IPS-18c (cell line): ENCODE results near the gene VAC14.

Experiments
- H3K4me3 ChIP-seq: 2 replicates; pipeline ENCODE4 v1.7.0; 2013; ENCODE audit warnings: low read depth, mild to moderate bottlenecking, low read length, moderate library complexity; ENCODE audit not compliant: insufficient read depth
- H3K9me3 ChIP-seq: one replicate; pipeline ENCODE4 v1.6.1; 2013; ENCODE audit warnings: mild to moderate bottlenecking, low read length, moderate library complexity; ENCODE audit not compliant: control insufficient read depth, insufficient read depth

Gene VAC14

DNA sequence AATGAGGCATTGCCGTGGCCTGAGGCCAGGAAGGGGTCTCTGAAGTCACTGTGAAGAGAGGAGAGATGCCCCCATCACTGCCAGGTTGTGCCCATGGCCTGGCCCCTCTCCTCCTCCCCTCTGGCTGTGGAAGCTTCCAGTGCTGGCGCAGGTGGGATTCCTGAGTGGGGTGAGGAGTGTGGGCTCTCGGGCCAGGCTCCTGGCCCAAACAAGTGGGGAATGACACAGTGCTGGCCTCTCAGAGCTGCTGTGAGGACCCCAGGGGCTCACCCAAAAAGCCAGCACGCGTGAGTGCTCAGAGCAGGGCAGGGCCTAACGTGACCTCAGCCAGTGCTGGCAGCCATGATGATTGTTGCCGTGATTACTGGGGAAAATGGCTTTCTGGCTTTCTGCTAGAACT lies 61.6 kb downstream of the VAC14 start:
- Histone ChIP-seq H3K9me3 (peaks cover under 1% of the 10 kb centered on the region), H3K4me3 (no peak overlapping the region)

DNA sequence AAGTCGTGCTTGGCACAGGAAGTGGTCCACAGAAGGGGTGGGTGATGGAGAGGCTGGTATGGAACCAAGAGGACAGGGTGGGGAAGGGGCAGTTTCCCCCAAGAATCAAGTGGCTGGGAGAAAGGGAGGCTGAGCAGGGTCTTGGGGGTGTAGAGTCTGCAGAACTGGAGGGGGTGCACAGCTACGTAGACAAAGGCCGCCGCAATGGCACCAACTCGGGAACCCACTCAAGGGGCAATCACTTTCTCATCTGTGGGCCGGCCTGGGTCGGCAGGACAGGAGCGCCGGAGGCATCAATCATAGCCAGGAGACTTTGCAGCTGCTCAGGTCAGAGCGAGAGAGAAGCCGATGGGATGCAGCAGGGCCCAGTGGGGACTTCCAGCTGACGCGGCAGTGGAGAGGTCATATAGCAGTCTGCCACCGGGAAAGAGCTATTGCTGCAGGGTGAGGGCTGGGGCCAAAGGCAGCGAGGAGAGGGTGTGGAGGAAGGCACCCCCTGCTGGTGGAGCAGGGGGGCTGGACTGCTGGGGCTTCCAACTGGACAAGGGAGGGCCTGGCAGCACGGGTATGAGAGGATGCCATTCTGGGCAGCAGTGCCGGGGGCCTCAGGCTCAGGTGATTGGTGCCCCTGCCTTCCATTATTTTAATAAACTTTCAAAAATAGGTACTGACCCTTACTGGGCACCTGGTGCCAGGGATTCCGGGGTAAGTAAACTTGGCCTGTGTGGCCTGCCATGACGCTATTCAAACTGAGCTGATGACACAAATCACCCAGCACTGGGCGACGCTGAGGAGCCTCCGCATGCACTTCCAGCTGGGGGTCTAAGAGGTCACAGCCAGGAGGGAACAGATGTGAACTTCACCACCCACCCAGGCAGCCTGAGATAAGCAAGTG lies 62.6 kb downstream of the VAC14 start:
- no peak overlapping the region for H3K4me3 ChIP-seq

DNA sequence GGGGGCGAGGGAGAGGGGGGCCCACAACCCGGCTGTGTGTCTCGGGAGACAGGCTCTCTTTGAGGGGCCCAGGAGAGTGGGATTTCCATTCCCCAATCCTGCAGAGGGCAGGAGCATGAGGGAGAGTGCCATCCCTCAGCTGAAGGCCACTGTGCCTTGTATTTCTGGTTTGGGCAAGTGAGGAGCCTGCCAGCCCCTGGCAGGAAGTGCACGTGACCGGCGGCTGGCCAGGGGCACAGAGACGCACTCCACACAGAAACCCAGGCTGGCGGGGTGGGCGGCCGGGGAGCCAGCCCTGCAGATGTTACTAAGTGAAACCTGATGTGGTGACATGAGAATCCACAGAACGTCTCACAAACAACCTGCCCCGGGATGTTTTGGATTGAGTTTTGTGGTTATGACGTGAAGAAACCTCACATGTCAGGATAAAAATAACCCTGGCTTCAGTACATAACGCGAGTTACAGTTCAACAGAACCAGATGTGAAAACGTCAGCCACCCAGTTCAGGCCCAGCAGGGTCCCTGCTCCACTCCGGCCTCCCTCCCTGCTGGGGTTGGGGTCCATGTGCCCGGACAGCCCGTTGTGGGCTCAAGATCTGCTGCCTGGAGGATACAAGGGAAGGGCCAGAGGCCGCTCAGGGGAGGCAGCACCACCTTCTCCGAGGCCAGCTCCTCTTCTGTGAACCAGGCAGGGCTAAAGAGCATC lies 63.4 kb downstream of the VAC14 start:
- H3K9me3 ChIP-seq = no peaks in the 10 kb centered on the region
- H3K4me3 ChIP-seq = no peak overlapping the region

More for the DNA sequence above, 62.6 kb downstream of the VAC14 start:
- H3K9me3 ChIP-seq = no peaks in the 10 kb centered on the region

- no peak overlapping the region for H3K4me3 ChIP-seq
- H3K9me3 ChIP-seq = no peaks in the 10 kb centered on the region
These were observed 64.2 kb downstream of the VAC14 start for GRCh38 chr16:70736465-70737376.

- Histone ChIP-seq H3K4me3 (no peak overlapping the region), H3K9me3 (no peaks in the 10 kb centered on the region)
These were observed 65.6 kb downstream of the VAC14 start for GRCh38 chr16:70735141-70735979.

- Histone ChIP-seq H3K9me3 (no peaks in the 10 kb centered on the region), H3K4me3 (no peak overlapping the region)
These were observed 66.3 kb downstream of the VAC14 start for GRCh38 chr16:70734522-70735095.

DNA sequence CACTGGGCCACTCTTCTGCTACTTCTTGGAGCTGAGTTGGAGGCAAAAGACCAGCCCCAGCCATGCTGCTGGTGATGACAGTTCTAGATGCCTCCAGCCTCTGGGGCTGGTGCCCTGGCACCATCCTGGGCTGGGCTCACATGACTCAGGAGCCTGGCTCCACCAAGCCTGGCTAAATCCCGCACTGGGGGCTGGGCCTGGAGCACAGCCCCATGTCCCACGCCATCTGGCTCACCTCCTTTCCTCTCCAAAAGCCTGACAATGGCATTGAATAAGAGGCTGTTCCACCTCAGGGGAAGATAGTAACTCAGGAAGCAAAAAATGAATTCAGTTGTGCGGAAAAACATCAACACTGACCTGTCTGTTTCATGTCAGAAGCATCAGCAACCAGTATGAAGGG lies 70.0 kb downstream of the VAC14 start:
- H3K4me3 ChIP-seq = no peak overlapping the region
- H3K9me3 ChIP-seq = no peaks in the 10 kb centered on the region

- Histone ChIP-seq H3K9me3 (no peaks in the 10 kb centered on the region), H3K4me3 (no peak overlapping the region)
These were observed 70.9 kb downstream of the VAC14 start for GRCh38 chr16:70730031-70730430.

DNA sequence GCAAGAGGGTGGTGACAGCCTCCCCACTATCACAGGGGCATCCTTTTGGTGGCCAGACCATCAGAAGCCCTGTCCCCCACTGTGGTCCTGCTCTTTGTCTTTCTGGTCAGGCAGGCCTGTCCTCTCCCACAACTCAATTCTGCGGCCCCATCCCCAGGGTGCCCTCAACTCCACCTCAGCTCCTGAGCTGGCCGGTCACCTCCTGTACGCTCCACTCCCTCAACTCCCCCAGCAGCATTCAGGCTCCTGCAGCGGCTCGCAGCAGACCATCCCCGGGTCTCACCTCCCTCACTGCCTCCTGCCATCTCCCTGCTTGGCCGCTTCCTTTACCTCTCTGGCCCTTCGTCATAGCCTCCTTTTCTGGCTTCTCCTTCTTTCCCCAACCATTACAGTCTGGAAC lies 71.7 kb downstream of the VAC14 start:
- Histone ChIP-seq H3K4me3 (no peak overlapping the region), H3K9me3 (no peaks in the 10 kb centered on the region)

- Histone ChIP-seq H3K4me3 (no peak overlapping the region), H3K9me3 (no peaks in the 10 kb centered on the region)
These were observed 72.8 kb downstream of the VAC14 start for GRCh38 chr16:70728150-70728549.

DNA sequence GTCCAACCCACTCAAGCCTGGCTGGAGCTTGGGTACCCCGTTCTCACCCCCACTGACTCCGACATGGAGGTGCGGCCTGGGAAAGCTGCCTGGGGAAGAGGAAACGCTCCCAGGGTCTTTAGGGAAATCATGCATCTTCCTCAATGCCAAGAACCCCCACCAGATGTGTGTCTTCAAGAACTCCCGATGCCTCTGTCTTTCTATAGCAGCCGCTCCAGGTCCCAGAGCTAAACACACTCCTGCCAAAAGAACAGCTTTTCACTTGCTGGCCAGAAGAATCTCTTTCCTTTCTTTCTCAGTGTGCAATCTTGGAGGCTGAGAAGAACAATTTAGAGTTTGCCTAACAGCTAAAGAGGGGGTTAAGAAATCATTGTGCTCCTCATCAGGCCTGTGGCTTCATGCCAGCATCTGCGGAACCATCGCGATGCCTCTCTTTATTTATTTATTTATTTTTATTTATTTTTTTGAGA lies 74.0 kb downstream of the VAC14 start:
- H3K9me3 ChIP-seq = no peaks in the 10 kb centered on the region
- H3K4me3 ChIP-seq = no peak overlapping the region

DNA sequence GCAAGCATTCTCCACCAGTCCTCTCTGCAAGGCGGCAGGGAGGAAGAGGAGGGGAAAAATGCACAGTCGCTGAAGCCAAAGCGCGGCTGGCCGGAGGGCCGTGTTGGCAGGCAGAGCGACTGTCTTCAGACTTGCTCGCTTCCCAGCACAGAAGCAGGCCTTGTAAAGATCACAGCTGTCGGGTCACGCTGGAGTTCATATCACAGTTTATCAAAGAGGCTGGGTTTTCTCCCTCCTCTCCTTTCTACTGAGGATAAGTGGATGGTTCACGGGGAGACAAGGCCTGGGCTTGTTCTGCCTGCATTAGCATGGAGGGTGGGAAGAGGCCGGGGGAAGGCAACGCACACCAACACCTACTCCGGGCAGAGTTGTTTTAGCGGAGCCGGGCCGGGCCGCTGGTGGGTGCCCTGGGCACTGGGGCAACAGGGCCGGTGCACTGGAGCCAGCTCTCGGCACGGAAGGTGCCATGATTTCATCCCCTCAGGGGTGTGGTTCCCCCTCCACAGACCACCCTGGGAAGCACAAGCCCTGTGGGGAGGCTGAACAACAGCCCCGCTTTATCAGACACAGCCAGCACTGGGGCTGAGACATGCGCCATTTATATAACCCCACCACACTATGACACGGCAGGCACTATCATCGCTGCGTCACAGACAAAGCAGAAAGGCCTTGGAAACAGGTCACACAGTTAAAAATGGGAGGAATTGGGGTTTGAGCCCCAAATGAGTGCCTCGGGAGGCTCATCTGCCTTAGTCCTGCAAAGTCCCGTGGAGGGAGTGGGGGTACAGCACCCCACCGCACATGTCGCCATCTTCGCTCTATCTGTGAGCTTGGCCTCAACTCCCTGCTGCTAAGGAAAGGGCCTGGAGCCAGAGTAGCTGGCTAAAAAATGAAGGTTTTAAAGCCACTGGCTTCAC lies 74.8 kb downstream of the VAC14 start:
- Histone ChIP-seq H3K4me3 (no peak overlapping the region), H3K9me3 (no peaks in the 10 kb centered on the region)

DNA sequence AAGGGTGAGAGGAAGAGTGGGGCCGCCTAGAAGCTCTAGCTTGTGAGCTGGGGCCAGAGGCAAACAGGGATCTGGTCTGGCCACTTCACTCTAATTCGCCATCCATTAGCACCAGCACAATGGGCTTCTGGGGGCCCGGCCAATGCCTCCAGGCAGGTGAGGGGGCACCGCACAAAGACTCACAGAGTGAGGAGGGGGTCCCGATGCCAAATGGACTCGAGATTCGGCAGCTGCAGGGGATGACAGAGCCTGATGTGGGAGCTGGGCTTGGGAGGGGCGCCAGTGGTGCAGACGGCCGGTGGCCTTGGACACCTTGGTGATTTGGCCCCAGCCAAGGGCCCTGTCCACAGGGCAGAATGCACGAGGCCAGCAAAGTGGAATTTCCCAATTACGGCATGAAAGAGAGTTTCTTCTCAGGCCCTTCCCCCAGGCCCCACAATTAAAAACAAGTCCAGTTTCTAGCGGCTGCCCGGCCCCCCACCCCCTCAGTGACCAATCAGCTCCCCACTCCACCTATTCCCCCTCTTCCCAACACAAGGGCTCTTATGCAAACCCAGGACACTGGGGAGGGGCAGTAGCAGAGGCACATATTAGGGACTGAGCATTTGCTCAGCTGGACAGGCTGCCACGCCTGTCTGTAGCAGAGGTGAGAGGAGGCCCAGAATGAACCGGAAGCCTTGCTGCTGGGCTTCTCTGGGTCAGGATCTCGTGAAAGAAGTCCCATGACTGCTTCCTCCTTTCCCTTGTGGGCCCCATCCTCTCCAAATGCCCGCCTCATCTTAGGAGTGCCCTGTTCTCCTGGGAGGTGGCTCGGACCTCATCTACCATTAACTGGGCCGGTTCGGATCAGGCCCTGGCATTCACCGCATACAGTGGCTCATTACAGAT lies 75.7 kb downstream of the VAC14 start:
- Histone ChIP-seq H3K9me3 (no peaks in the 10 kb centered on the region), H3K4me3 (no peak overlapping the region)

DNA sequence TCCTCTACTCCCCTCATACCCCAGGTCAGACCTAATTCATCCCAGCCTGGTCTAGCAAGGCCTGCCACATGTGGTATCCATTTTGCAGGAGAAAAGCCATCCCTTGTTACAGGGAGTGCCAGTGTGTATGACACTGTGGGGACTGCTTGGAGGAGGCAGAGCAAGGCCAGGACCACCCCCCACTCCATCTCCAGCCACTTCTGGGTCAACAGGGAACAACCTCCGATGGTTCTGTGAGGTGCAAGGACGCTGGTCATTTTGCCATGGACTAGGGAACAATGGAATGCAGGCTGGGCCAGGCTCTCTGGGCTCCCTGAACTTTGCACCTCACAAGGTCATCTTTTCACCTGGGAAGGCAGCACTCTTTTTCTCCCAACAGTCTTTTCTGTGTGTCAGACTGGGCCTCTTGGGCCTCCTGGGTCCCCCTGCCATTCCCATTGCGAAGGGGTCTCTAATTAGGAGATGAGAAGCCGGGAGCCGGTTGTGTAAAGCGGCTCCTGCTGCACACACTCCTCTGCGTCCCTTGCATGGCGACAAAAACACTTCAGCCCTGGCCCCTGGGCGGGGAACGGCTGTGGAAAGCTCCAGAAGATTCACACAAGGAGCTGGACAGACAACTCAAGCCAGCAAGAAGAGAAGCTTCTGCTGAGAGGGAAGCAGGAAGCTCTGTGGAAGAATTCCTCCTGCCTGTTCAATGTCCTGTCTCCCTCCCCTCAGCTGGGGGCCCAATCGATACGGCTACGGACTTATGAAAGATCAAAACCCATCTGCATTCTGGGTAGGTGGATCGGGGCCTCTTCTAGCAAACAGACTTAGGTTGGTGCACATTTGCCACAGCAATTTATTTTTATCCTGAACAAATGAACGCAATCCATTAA lies 76.6 kb downstream of the VAC14 start:
- Histone ChIP-seq H3K4me3 (no peak overlapping the region), H3K9me3 (peaks cover 3% of the 10 kb centered on the region)
